GM23338 (cell line): Measurements from ENCODE around the gene CDH23. TPM values are rescaled to one million over a fixed set of nuclear protein-coding genes. Genes with fewer than 3 reads are reported as not detected.

Source experiments
- ATAC-seq: fragments of 200-7000 bp; cut with Tn5 transposase; 3 replicates; pipeline ENCODE4 v1.9.1; 2020
- DNase-seq: peaks from one replicate; pipeline ENCODE4 v3.0.0-alpha.2; 2015; ENCODE audit warnings: low spot score
- H2AFZ ChIP-seq: fragments of 200-600 bp; sonication (generic); 2 replicates; pipeline ENCODE4 v1.8.0; 2016; ENCODE audit warnings: antibody characterized with exemption, mild to moderate bottlenecking, moderate library complexity
- H3F3A ChIP-seq: fragments of 200-600 bp; sonication (generic); replicated peaks from 2 replicates; pipeline ENCODE4 v1.8.0; 2017; ENCODE audit warnings: antibody characterized with exemption, mixed run types, low read depth
- H3K27ac ChIP-seq: fragments of 200-600 bp; sonication (generic); 2 replicates; pipeline ENCODE4 v1.6.1; 2016; ENCODE audit warnings: low read depth
- H3K27me3 ChIP-seq: fragments of 200-600 bp; sonication (generic); 2 replicates; pipeline ENCODE4 v1.8.0; 2016; ENCODE audit warnings: mild to moderate bottlenecking, mixed run types, moderate library complexity; ENCODE audit not compliant: insufficient read depth
- H3K36me3 ChIP-seq: fragments of 200-600 bp; sonication (generic); 2 replicates; pipeline ENCODE4 v1.8.0; 2016; ENCODE audit warnings: mild to moderate bottlenecking; ENCODE audit not compliant: insufficient read depth
- H3K4me1 ChIP-seq: fragments of 200-600 bp; sonication (generic); 2 replicates; pipeline ENCODE4 v1.8.0; 2016; ENCODE audit warnings: mild to moderate bottlenecking, moderate library complexity; ENCODE audit not compliant: insufficient read depth
- H3K4me2 ChIP-seq: fragments of 200-600 bp; sonication (generic); 2 replicates; pipeline ENCODE4 v1.7.1; 2017; ENCODE audit warnings: mixed run types
- H3K4me3 ChIP-seq: fragments of 200-600 bp; sonication (generic); 2 replicates; pipeline ENCODE4 v1.6.1; 2016; ENCODE audit warnings: mixed run types
- H3K79me2 ChIP-seq: fragments of 200-600 bp; sonication (generic); replicated peaks from 2 replicates; pipeline ENCODE4 v1.8.0; 2017; ENCODE audit warnings: mild to moderate bottlenecking; ENCODE audit not compliant: insufficient read depth
- H3K9me2 ChIP-seq: fragments of 200-600 bp; sonication (generic); 2 replicates; pipeline ENCODE4 v1.8.0; 2017; ENCODE audit not compliant: insufficient read depth
- H4K20me1 ChIP-seq: fragments of 200-600 bp; sonication (generic); replicated peaks from 2 replicates; pipeline ENCODE4 v1.8.0; 2017; ENCODE audit warnings: mild to moderate bottlenecking; ENCODE audit not compliant: insufficient read depth
- H3K27ac Mint-ChIP-seq: 2 replicates; pipeline ENCODE4 v1.8.0; 2020; ENCODE audit warnings: inconsistent platforms, mild to moderate bottlenecking, moderate library complexity, mixed read lengths
- H3K27me3 Mint-ChIP-seq: 3 replicates; pipeline ENCODE4 v1.8.0; 2022; ENCODE audit warnings: low read depth, mild to moderate bottlenecking, moderate library complexity, mixed read lengths, inconsistent platforms; ENCODE audit not compliant: insufficient read depth, poor library complexity
- H3K36me3 Mint-ChIP-seq: 3 replicates; pipeline ENCODE4 v1.8.0; 2021; ENCODE audit warnings: low read depth, mild to moderate bottlenecking, inconsistent platforms, moderate library complexity, mixed read lengths
- H3K4me1 Mint-ChIP-seq: 3 replicates; pipeline ENCODE4 v1.8.0; 2020; ENCODE audit warnings: mild to moderate bottlenecking, inconsistent platforms, mixed read lengths
- H3K4me3 Mint-ChIP-seq: 3 replicates; pipeline ENCODE4 v1.8.0; 2021; ENCODE audit warnings: moderate library complexity, mild to moderate bottlenecking, inconsistent platforms, mixed read lengths
- H3K9me3 Mint-ChIP-seq: 3 replicates; pipeline ENCODE4 v1.8.0; 2020; ENCODE audit warnings: moderate library complexity, mild to moderate bottlenecking, inconsistent platforms, mixed read lengths
- CREB1 ChIP-seq: fragments of 250-450 bp; sonication (Bioruptor Pico); IDR thresholded peaks from 2 replicates; pipeline ENCODE4 v1.5.0; 2020; ENCODE audit warnings: low read depth, mild to moderate bottlenecking, moderate library complexity
- EZH2 ChIP-seq: fragments of 200-600 bp; sonication (generic); IDR thresholded peaks from one replicate; pipeline ENCODE4 v1.8.0; 2017; ENCODE audit warnings: antibody characterized with exemption, mild to moderate bottlenecking, low read depth; ENCODE audit not compliant: unreplicated experiment
- JUNB ChIP-seq: IDR thresholded peaks from one replicate; pipeline ENCODE4 v1.6.1; 2016; ENCODE audit warnings: antibody characterized with exemption; ENCODE audit not compliant: unreplicated experiment
- NANOG ChIP-seq: IDR thresholded peaks from 2 replicates; pipeline ENCODE4 v1.6.1; 2016; ENCODE audit warnings: antibody characterized with exemption, borderline replicate concordance
- POLR2AphosphoS5 ChIP-seq: IDR thresholded peaks from 2 replicates; pipeline ENCODE4 v1.6.1; 2016; ENCODE audit warnings: antibody characterized with exemption, low read depth
- STAT1 ChIP-seq: IDR thresholded peaks from one replicate; pipeline ENCODE4 v1.6.1; 2016; ENCODE audit warnings: antibody characterized with exemption; ENCODE audit not compliant: unreplicated experiment
- ZNF114 ChIP-seq: fragments of 250-450 bp; sonication (Bioruptor Pico); IDR thresholded peaks from 2 replicates; pipeline ENCODE4 v1.5.0; 2020; ENCODE audit warnings: mild to moderate bottlenecking, moderate library complexity
- ZNF331 ChIP-seq: fragments of 250-450 bp; sonication (Bioruptor Pico); IDR thresholded peaks from 2 replicates; pipeline ENCODE4 v1.5.0; 2020; ENCODE audit warnings: low read depth, mild to moderate bottlenecking, moderate library complexity
- ZNF462 ChIP-seq: fragments of 250-450 bp; sonication (Bioruptor Pico); IDR thresholded peaks from 2 replicates; pipeline ENCODE4 v1.5.0; 2020; ENCODE audit warnings: mild to moderate bottlenecking, moderate library complexity
- polyA plus RNA-seq: library from polyadenylated mRNA; unstranded; fragments of >200 nt; fragmentation: Nextera tagmentation; extraction: Ambion mirVana; gene quantifications from 2 replicates; pipeline ENCODE4 v1.2.1, GENCODE V29; 2016
- total RNA-seq: library from RNA; depleted of rRNA; stranded (reverse); fragments of >200 nt; shearing (Covaris generic); gene quantifications from 2 replicates; pipeline ENCODE4 v1.2.3, GENCODE V29; 2014
- TF ChIP-seq, protein P1 (sequence below): IDR thresholded peaks from 2 replicates; pipeline ENCODE4 v1.6.1; 2016; ENCODE audit warnings: antibody characterized with exemption
- TF ChIP-seq, protein P2 (sequence below), 2 experiments: fragments of 200-600 bp in 1 of 2; sonication (generic) in 1 of 2; conservative IDR thresholded peaks; 2 replicates each; pipeline versions ENCODE4 v1.5.1 to v1.6.1; 2016 to 2017; ENCODE audit warnings: antibody characterized with exemption in 2 of 2, low read depth in 2 of 2, mild to moderate bottlenecking in 2 of 2, moderate library complexity in 1 of 2

CDH23 gene
- total and polyA plus RNA-seq, 2 experiments from 2014 or later, result 0.95 to 4.3 TPM

- DNase-seq, result peak; percentile 55
- ATAC-seq, result peak; percentile 91
- Histone ChIP-seq H3K36me3 (no peaks in the 10 kb centered on the region), H4K20me1 (no peaks in the 10 kb centered on the region), H3K79me2 (no peaks in the 10 kb centered on the region), H3K4me2 (no peak overlapping the region), H3K9me2 (no peaks in the 10 kb centered on the region), H3K4me1 (0 out of 2 replicates have a peak, but pooled peaks cover 7% of the 10 kb centered on the region), H3K4me3 (no peak overlapping the region), H3K27me3 (no peaks in the 10 kb centered on the region), H2AFZ (no peak overlapping the region), H3K27ac (no peak overlapping the region), H3F3A (no peaks in the 10 kb centered on the region)
- Mint-ChIP-seq H3K9me3 (no peaks in the 10 kb centered on the region), H3K36me3 (no peaks in the 10 kb centered on the region), H3K4me1 (peaks cover 21% of the 10 kb centered on the region), H3K27ac (no peak overlapping the region), H3K27me3 (peaks cover 11% of the 10 kb centered on the region), H3K4me3 (no peak overlapping the region; the same call in 2 of the 3 replicates)
- TF ChIP-seq ZNF114 (CRISPR knock-in tag) (no peak), POLR2AphosphoS5 (no peak), ZNF331 (CRISPR knock-in tag) (no peak), EZH2 (no peak), CREB1 (CRISPR knock-in tag) (no peak), JUNB (no peak), NANOG (no peak), STAT1 (no peak), ZNF462 (no peak)
- TF ChIP-seq, protein P1, sequence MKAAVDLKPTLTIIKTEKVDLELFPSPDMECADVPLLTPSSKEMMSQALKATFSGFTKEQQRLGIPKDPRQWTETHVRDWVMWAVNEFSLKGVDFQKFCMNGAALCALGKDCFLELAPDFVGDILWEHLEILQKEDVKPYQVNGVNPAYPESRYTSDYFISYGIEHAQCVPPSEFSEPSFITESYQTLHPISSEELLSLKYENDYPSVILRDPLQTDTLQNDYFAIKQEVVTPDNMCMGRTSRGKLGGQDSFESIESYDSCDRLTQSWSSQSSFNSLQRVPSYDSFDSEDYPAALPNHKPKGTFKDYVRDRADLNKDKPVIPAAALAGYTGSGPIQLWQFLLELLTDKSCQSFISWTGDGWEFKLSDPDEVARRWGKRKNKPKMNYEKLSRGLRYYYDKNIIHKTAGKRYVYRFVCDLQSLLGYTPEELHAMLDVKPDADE, result no peak
- TF ChIP-seq, protein P2, sequence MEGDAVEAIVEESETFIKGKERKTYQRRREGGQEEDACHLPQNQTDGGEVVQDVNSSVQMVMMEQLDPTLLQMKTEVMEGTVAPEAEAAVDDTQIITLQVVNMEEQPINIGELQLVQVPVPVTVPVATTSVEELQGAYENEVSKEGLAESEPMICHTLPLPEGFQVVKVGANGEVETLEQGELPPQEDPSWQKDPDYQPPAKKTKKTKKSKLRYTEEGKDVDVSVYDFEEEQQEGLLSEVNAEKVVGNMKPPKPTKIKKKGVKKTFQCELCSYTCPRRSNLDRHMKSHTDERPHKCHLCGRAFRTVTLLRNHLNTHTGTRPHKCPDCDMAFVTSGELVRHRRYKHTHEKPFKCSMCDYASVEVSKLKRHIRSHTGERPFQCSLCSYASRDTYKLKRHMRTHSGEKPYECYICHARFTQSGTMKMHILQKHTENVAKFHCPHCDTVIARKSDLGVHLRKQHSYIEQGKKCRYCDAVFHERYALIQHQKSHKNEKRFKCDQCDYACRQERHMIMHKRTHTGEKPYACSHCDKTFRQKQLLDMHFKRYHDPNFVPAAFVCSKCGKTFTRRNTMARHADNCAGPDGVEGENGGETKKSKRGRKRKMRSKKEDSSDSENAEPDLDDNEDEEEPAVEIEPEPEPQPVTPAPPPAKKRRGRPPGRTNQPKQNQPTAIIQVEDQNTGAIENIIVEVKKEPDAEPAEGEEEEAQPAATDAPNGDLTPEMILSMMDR (conservative IDR thresholded peaks at IDR 0.05; ENCODE audit: low read depth in 2 of 2), result no peak
These were observed 78.6 kb downstream of the CDH23 start for GRCh38 chr10:71475243-71475871.
